IgD-negative memory B cell (primary cell): ENCODE data around the gene EYA3. TPM values are rescaled to one million over a fixed set of nuclear protein-coding genes. Genes with fewer than 3 reads are reported as not detected.

Experiments used
- H3K27ac Mint-ChIP-seq, 3 donors: one replicate each; pipeline ENCODE4 v1.8.0; 2020 to 2022; ENCODE audit warnings: mild to moderate bottlenecking in 3 of 3, mixed read lengths in 3 of 3, moderate library complexity in 1 of 3
- H3K27me3 Mint-ChIP-seq: one replicate; pipeline ENCODE4 v1.8.0; 2021; ENCODE audit warnings: mixed read lengths
- H3K36me3 Mint-ChIP-seq: one replicate; pipeline ENCODE4 v1.8.0; 2020; ENCODE audit warnings: mild to moderate bottlenecking, mixed read lengths
- H3K4me1 Mint-ChIP-seq, 3 donors: one replicate each; pipeline ENCODE4 v1.8.0; 2020 to 2022; ENCODE audit warnings: mixed read lengths in 3 of 3, mild to moderate bottlenecking in 1 of 3
- H3K4me3 Mint-ChIP-seq, 4 donors: one replicate each; pipeline ENCODE4 v1.8.0; 2020 to 2022; ENCODE audit warnings: mild to moderate bottlenecking in 4 of 4, mixed read lengths in 4 of 4, moderate library complexity in 3 of 4
- H3K9me3 Mint-ChIP-seq, 3 donors: one replicate each; pipeline ENCODE4 v1.8.0; 2020 to 2021; ENCODE audit warnings: mixed read lengths in 3 of 3, mild to moderate bottlenecking in 1 of 3
- polyA plus RNA-seq: library from polyadenylated mRNA; unstranded; fragments of 300-500 nt; fragmentation: Illumina TruSeq; gene quantifications from one replicate; pipeline ENCODE4 v1.2.3, GENCODE V29; 2021

The EYA3 gene
- polyA plus RNA-seq, 1 donor from 2014 or later, result 5.8 TPM

DNA sequence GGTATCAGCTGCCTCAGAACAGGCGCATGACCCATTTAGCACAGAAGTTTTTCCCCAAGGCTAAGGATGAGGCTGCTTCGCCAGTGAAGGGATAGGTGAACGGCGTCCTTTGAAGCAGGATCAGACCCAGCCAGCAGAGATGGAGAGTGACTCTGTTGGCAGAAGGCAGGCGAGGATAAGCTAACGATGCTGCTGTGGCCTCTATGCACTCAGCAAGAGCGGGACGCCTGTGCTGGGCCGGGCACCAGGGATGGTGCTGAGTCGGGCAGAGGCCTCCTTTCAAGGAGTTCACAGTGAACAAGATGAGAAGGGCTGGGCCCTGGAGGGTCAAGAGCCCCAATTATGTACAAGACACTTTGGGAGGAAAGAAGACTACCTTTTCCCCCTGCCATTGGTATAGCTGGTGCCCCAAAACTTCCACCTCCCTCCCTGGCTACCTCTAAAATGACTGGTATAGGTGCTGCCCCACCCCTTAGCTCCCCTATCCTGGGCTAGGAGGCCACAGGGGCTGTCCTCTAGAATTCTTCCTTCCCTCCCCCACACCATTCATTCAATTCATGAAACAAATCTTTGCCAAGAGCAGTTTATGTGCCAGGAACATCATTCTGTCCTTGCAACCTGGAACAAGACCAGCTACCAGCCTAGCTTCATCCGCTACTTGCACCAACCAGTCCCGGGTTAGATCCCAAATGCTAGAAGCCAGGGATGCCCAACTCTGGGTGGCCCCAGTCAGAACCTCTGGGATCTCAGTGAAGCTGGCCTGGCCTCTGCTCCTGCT, 121.1 kb downstream of the EYA3 start:
- Mint-ChIP-seq H3K27me3 (no peaks in the 10 kb centered on the region), H3K27ac (peak overlapping the region in 1 of 3 donors; percentile 89), H3K9me3 (no peaks in the 10 kb centered on the region), H3K4me3 (no peak overlapping the region), H3K36me3 (peaks cover 4% of the 10 kb centered on the region), H3K4me1 (peaks cover 5 to 6% (median 5%) of the 10 kb centered on the region in 3 donors)

GRCh38 chr1:27966402-27967105, 121.9 kb downstream of the EYA3 start:
- Mint-ChIP-seq H3K27me3 (no peaks in the 10 kb centered on the region), H3K9me3 (no peaks in the 10 kb centered on the region), H3K27ac (no peak overlapping the region), H3K4me3 (no peak overlapping the region), H3K4me1 (peaks cover 5 to 11% (median 5%) of the 10 kb centered on the region in 3 donors), H3K36me3 (peaks cover 4% of the 10 kb centered on the region)

- Mint-ChIP-seq H3K9me3 (no peaks in the 10 kb centered on the region), H3K4me3 (peak overlapping the region in 1 of 4 donors; percentile 85), H3K27me3 (no peaks in the 10 kb centered on the region), H3K4me1 (peaks cover 4 to 16% (median 5%) of the 10 kb centered on the region in 3 donors), H3K36me3 (peaks cover 1% of the 10 kb centered on the region), H3K27ac (peak overlapping the region in 1 of 3 donors; percentile 47)
Observed at GRCh38 chr1:27963393-27963792, 125.0 kb downstream of the EYA3 start.

GRCh38 chr1:27961646-27962221, 126.7 kb downstream of the EYA3 start:
- Mint-ChIP-seq H3K4me1 (peaks cover 4 to 16% (median 5%) of the 10 kb centered on the region in 3 donors), H3K9me3 (no peaks in the 10 kb centered on the region), H3K27ac (peak overlapping the region; percentile 39 to 87 (median 64)), H3K27me3 (no peaks in the 10 kb centered on the region), H3K4me3 (peak overlapping the region; percentile 52 to 85 (median 77)), H3K36me3 (no peaks in the 10 kb centered on the region)

DNA sequence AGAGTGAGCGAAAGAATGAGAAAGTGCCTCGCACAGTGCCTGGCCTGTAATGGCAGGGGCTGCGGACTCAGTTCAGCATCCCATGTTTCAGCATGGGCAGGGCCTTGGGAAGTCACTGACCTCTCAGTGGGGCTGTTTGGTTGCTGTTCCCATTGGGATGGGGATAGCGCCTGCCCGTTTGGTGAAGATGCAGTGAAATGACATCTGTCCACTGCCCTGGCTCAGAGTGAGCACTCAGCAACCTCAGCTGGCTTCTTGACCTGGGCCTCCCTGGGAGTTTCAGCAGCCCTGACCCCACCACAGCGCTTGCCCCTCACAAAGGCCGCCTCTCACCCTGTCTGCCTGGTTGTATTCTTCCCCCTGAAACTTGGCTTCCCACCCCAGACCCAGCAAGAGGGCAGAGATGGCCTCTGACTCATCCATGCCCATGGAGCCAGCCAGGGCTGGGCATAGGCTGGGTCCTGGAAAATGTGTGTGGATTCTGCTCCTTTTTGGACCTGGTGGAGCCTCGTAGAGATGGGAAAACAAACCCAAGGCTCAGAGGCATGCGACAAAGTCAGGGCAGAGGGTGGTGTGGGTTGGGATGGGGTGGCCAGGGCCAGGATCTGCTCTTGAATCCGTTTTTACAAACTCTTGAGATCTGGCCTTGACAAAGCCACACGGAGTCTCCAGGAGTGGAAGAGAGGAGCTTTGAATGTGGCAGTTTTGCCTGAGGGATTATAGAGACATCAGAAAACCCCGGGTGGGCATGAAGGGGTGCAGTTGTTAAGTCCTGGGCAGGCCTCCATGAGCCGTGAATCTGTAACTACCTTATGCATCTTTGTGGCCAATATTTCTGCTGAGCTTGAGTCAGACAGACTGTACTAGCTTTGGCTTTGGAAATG, 127.4 kb downstream of the EYA3 start:
- H3K4me3 Mint-ChIP-seq, result peak overlapping the region; percentile 79 to 89 (median 86)
- H3K4me1 Mint-ChIP-seq, result peaks cover 4 to 16% (median 5%) of the 10 kb centered on the region in 3 donors
- H3K9me3 Mint-ChIP-seq, result no peaks in the 10 kb centered on the region
- H3K36me3 Mint-ChIP-seq, result no peaks in the 10 kb centered on the region
- no peaks in the 10 kb centered on the region for H3K27me3 Mint-ChIP-seq
- peak overlapping the region; percentile 46 to 87 (median 64) for H3K27ac Mint-ChIP-seq

DNA sequence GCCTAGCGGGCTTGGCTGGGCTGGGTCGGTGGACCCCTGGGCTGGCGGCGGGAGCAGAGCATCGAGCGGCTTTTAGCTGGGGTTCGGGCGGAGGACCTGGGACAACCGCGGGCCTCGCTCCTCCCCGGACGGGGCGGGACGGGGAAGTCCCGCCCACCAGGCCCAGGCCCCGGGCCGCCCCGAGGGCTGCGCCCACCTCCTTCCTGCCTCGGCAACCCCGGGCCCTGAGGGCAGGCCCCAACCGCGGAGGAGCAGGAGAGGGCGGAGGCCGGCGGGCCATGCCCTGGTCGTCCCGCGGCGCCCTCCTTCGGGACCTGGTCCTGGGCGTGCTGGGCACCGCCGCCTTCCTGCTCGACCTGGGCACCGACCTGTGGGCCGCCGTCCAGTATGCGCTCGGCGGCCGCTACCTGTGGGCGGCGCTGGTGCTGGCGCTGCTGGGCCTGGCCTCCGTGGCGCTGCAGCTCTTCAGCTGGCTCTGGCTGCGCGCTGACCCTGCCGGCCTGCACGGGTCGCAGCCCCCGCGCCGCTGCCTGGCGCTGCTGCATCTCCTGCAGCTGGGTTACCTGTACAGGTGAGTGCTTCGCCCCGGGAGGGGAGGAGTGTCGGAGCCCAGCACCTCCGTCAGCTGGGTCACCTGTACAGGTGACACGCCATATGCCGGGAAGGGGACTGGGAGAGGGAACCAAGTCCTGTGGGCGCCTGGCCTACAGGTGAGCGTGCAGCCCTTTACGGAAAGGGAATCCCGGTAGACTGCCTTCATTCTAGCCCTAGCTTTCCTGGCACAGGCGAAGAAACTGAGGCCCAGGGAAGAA, 128.4 kb downstream of the EYA3 start, which contains the start of gene XKR8:
TSS of gene XKR8 (plus strand) at position 182 of the 812 bp plus-strand sequence. CDS start at position 279, 97 bp downstream.
- Mint-ChIP-seq H3K9me3 (no peaks in the 10 kb centered on the region), H3K4me1 (peaks cover 4 to 16% (median 5%) of the 10 kb centered on the region in 3 donors), H3K27ac (peak within 1 kb of the TSS; percentile 64 to 86 (median 73)), H3K36me3 (no peaks in the 10 kb centered on the region), H3K4me3 (peak within 1 kb of the TSS; percentile 85 to 94 (median 90)), H3K27me3 (no peaks in the 10 kb centered on the region)

DNA sequence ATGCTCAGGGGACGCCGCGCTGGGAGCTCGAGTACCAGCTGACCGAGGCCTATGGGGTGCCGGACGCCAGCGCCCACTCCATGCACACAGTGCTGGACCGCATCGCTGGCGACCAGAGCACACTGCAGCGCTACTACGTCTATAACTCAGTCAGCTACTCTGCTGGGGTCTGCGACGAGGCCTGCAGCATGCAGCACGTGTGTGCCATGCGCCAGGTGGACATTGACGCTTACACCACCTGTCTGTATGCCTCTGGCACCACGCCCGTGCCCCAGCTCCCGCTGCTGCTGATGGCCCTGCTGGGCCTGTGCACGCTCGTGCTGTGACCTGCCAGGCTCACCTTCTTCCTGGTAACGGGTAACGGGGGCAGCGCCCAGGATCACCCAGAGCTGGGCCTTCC, 129.9 kb downstream of the EYA3 start:
- Mint-ChIP-seq H3K4me1 (peaks cover 4 to 16% (median 5%) of the 10 kb centered on the region in 3 donors), H3K27me3 (peaks cover 2% of the 10 kb centered on the region), H3K36me3 (no peaks in the 10 kb centered on the region), H3K27ac (no peak overlapping the region), H3K4me3 (peak overlapping the region in 2 of 4 donors; percentile 74 to 83), H3K9me3 (no peaks in the 10 kb centered on the region)

- H3K9me3 Mint-ChIP-seq, result no peaks in the 10 kb centered on the region
- peak overlapping the region in 2 of 4 donors; percentile 58 to 83 for H3K4me3 Mint-ChIP-seq
- H3K36me3 Mint-ChIP-seq, result no peaks in the 10 kb centered on the region
- H3K27ac Mint-ChIP-seq, result no peak overlapping the region
- peaks cover 2% of the 10 kb centered on the region for H3K27me3 Mint-ChIP-seq
- H3K4me1 Mint-ChIP-seq, result peaks cover 4 to 16% (median 5%) of the 10 kb centered on the region in 3 donors
Observed at GRCh38 chr1:27957655-27958054, 130.8 kb downstream of the EYA3 start.

GRCh38 chr1:27956761-27957160, 131.6 kb downstream of the EYA3 start:
- Mint-ChIP-seq H3K27ac (no peak overlapping the region), H3K27me3 (peaks cover 4% of the 10 kb centered on the region), H3K4me3 (peak overlapping the region in 1 of 4 donors; percentile 83), H3K4me1 (peaks cover 4 to 13% (median 5%) of the 10 kb centered on the region in 3 donors), H3K9me3 (no peaks in the 10 kb centered on the region), H3K36me3 (no peaks in the 10 kb centered on the region)

DNA sequence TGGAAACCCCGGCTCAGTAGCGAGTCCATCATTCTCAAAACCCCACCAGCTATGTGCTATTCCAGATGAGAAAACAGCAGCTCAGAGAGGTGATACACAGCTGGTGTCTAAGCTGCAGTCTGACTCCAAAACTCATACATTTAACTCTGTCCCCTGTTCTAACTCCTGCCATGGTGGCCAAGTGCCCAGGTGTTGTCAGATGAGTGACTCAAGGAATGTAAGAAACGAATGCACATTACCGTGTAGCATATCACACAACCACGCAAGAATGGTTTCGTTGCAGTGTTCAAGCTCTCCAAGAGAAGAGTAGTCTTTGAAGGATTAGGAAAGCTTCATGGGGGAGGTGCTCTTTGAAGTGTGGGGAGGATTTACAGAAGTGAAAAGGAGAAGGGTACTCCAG, 133.3 kb downstream of the EYA3 start:
- Mint-ChIP-seq H3K27me3 (peaks cover 4% of the 10 kb centered on the region), H3K4me3 (peak overlapping the region in 2 of 4 donors; percentile 41 to 61), H3K36me3 (no peaks in the 10 kb centered on the region), H3K4me1 (peaks cover 2 to 5% (median 3%) of the 10 kb centered on the region in 3 donors), H3K27ac (no peak overlapping the region), H3K9me3 (no peaks in the 10 kb centered on the region)

- Mint-ChIP-seq H3K4me1 (peaks cover 0 to 2% (median under 1%) of the 10 kb centered on the region in 3 donors), H3K4me3 (no peak overlapping the region), H3K9me3 (no peaks in the 10 kb centered on the region), H3K27ac (no peak overlapping the region), H3K36me3 (no peaks in the 10 kb centered on the region), H3K27me3 (peaks cover 4% of the 10 kb centered on the region)
Observed at GRCh38 chr1:27954186-27954585, 134.2 kb downstream of the EYA3 start.

GRCh38 chr1:27952147-27952546, 136.3 kb downstream of the EYA3 start:
- Mint-ChIP-seq H3K4me3 (no peak overlapping the region), H3K27ac (no peak overlapping the region), H3K9me3 (no peaks in the 10 kb centered on the region), H3K36me3 (no peaks in the 10 kb centered on the region), H3K4me1 (peaks cover 0 to 2% (median 0%) of the 10 kb centered on the region in 3 donors), H3K27me3 (peaks cover 4% of the 10 kb centered on the region)

GRCh38 chr1:27951396-27951795, 137.0 kb downstream of the EYA3 start:
- H3K27ac Mint-ChIP-seq, result no peak overlapping the region
- peak overlapping the region in 1 of 4 donors; percentile 39 for H3K4me3 Mint-ChIP-seq

More at GRCh38 chr1:27951396-27951795, 137.0 kb downstream of the EYA3 start:
- Mint-ChIP-seq H3K27me3 (peaks cover 4% of the 10 kb centered on the region), H3K4me1 (peaks cover 0 to 2% (median 0%) of the 10 kb centered on the region in 3 donors), H3K36me3 (no peaks in the 10 kb centered on the region), H3K9me3 (no peaks in the 10 kb centered on the region)
